ENCODE results near the gene MAEA.

GRCh38 chr4:1383728-1384591, 94.3 kb downstream of the MAEA start:
- no peak for TF ChIP-seq POLR2A (IDR thresholded peaks at IDR 0.05)
- TF ChIP-seq POLR2AphosphoS5 (IDR thresholded peaks at IDR 0.05): no peak

All from transverse colon (tissue), 3 donors.